Measurements from ENCODE around the gene SLC22A23. TPM values are rescaled to one million over a fixed set of nuclear protein-coding genes. Genes with fewer than 3 reads are reported as not detected.

The SLC22A23 gene
- total RNA-seq, 1 experiment from 2014 or later = 6.8 TPM

DNA sequence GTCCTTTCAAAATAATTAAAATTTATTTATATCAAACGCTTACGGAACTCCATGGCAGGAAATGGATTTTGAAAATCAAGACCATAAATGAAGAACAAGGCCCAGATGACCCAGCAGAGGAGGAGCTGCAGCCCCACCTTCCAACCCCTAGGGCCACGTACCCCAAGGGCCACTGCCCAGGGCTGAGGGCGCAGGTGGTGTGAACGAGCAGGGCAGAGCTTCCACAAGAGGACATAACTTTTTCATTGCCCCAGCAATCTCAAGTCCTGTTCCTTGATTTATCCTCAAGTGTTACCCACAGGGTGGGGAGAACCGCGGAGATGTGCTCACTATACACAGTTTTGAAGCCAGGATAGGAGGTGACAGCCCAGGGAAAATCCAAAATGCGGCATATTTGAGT, 155.3 kb downstream of the SLC22A23 start:
- DNase-seq = no peak
- Histone ChIP-seq H4K8ac (replicated peaks; ENCODE audit: insufficient read length, low read depth, low read length) (no peak overlapping the region), H3K9me3 (ENCODE audit: control insufficient read depth, low read depth, low read length) (no peaks in the 10 kb centered on the region), H3K56ac (ENCODE audit: insufficient read length, low read depth, low read length) (no peak overlapping the region), H3K23me2 (ENCODE audit: insufficient read length, low read depth, low read length, poor library complexity, severe bottlenecking) (no peaks in the 10 kb centered on the region), H3T11ph (ENCODE audit: low read length) (no peak overlapping the region), H3K23ac (ENCODE audit: insufficient read length, low read depth, low read length) (no peak overlapping the region), H2BK12ac (ENCODE audit: insufficient read length, low read depth, low read length) (no peak overlapping the region), H2AK5ac (ENCODE audit: insufficient read length, low read length) (no peak overlapping the region), H2BK20ac (ENCODE audit: low read depth, low read length, poor library complexity, severe bottlenecking) (no peak overlapping the region), H4K91ac (ENCODE audit: insufficient read length, low read depth, low read length) (no peak overlapping the region), H2AFZ (ENCODE audit: low read length) (no peak overlapping the region), H3K27ac (ENCODE audit: insufficient read length, low read depth, low read length) (no peak overlapping the region), H3K79me1 (ENCODE audit: insufficient read depth, low read depth, low read length, poor library complexity, severe bottlenecking) (no peaks in the 10 kb centered on the region), H3K4ac (ENCODE audit: low read depth, low read length) (no peak overlapping the region), H3K79me2 (ENCODE audit: insufficient read depth, low read length) (no peaks in the 10 kb centered on the region), H3K9ac (ENCODE audit: extremely low read depth, insufficient read length, low read length) (no peak overlapping the region), H3K14ac (ENCODE audit: insufficient read depth, low read length) (no peak overlapping the region), H3K27me3 (ENCODE audit: insufficient read depth, low read length) (no peaks in the 10 kb centered on the region), H2BK120ac (ENCODE audit: low read depth, low read length, poor library complexity, severe bottlenecking) (no peak overlapping the region), H3K4me2 (ENCODE audit: insufficient read depth, insufficient read length, low read length) (no peak overlapping the region), H4K5ac (ENCODE audit: insufficient read length, low read depth, low read length) (no peak overlapping the region), H2BK5ac (ENCODE audit: insufficient read length, low read length) (no peak overlapping the region), H4K20me1 (ENCODE audit: control insufficient read depth, insufficient read depth, insufficient read length) (no peaks in the 10 kb centered on the region), H2BK15ac (ENCODE audit: low read depth, low read length) (no peak overlapping the region), H3K18ac (ENCODE audit: insufficient read length, low read depth, low read length) (no peak overlapping the region), H3K4me1 (ENCODE audit: insufficient read depth, low read length) (no peaks in the 10 kb centered on the region)
- WGBS (ENCODE audit: extremely low coverage, insufficient read length, low lambda C conversion rate) = no CpG with 5 or more reads among the region's 8 CpGs
- peaks cover 7 to 24% (median 11%) of the 10 kb centered on the region in 3 experiments; a peak in 6 of 7 replicates for H3K36me3 Mint-ChIP-seq (ENCODE audit: insufficient read depth in 1 of 3, low read depth in 3 of 3)
- H3K27ac Mint-ChIP-seq = no peak overlapping the region
- no peak overlapping the region for H3K4me3 Mint-ChIP-seq
- TF ChIP-seq, protein P1, sequence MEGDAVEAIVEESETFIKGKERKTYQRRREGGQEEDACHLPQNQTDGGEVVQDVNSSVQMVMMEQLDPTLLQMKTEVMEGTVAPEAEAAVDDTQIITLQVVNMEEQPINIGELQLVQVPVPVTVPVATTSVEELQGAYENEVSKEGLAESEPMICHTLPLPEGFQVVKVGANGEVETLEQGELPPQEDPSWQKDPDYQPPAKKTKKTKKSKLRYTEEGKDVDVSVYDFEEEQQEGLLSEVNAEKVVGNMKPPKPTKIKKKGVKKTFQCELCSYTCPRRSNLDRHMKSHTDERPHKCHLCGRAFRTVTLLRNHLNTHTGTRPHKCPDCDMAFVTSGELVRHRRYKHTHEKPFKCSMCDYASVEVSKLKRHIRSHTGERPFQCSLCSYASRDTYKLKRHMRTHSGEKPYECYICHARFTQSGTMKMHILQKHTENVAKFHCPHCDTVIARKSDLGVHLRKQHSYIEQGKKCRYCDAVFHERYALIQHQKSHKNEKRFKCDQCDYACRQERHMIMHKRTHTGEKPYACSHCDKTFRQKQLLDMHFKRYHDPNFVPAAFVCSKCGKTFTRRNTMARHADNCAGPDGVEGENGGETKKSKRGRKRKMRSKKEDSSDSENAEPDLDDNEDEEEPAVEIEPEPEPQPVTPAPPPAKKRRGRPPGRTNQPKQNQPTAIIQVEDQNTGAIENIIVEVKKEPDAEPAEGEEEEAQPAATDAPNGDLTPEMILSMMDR (conservative IDR thresholded peaks at IDR 0.05) = no peak
- H3K9me3 Mint-ChIP-seq = no peaks in the 10 kb centered on the region; a peak in 2 of 5 replicates
- peaks cover 5 to 6% of the 10 kb centered on the region in 2 experiments; a peak in 2 of 4 replicates for H3K4me1 Mint-ChIP-seq
- H3K27me3 Mint-ChIP-seq (ENCODE audit: low read depth) = peaks cover 1% of the 10 kb centered on the region
